Esophagus squamous epithelium (tissue), 4 donors: ENCODE data around the gene NPSR1.

Experiments
- POLR2A ChIP-seq, 4 donors: fragments of 450-650 bp; IDR thresholded peaks; one replicate each; pipeline ENCODE4 v1.6.1; 2017; ENCODE audit warnings: antibody characterized with exemption in 4 of 4, mild to moderate bottlenecking in 4 of 4, moderate library complexity in 3 of 4
- TF ChIP-seq, protein P1 (sequence below), 6 experiments: fragments of 450-650 bp in 4 of 6; fragments of 200-600 bp in 2 of 6; sonication (generic) in 2 of 6; IDR thresholded peaks; one replicate each; pipeline ENCODE4 v1.5.1; 2016 to 2019; ENCODE audit warnings: antibody characterized with exemption in 6 of 6, mild to moderate bottlenecking in 4 of 6, moderate library complexity in 4 of 6

DNA sequence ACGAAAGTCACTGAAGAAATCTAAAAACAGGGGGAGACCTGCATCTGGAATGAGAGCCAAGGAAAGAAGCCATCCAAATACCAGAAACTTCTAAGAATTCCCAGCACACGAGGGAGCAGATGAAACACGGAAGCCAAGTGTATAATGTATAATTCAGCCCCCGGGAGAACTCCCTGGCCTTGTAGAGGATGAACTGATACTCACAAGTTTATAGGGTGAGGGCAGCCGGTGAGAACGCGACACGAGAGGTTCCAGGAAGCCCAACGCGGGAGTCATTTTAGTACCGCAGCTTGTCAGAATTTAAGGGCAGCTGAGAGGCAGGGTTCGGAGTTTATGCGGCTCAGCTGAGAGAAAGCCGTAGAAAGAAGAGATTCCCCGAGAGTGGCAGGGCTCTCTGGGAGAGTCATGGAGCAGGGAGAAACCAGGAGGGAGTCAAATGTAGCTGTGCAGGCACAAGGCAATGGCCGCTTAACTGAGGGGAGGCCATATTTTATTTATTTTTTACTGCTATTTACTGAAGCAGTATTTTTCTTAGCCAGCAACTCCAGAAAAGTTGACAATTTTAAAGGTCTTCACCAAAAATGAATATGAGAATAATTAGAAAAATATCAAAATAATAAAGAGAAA lies 164.0 kb downstream of the NPSR1 start:
- TF ChIP-seq, protein P1, sequence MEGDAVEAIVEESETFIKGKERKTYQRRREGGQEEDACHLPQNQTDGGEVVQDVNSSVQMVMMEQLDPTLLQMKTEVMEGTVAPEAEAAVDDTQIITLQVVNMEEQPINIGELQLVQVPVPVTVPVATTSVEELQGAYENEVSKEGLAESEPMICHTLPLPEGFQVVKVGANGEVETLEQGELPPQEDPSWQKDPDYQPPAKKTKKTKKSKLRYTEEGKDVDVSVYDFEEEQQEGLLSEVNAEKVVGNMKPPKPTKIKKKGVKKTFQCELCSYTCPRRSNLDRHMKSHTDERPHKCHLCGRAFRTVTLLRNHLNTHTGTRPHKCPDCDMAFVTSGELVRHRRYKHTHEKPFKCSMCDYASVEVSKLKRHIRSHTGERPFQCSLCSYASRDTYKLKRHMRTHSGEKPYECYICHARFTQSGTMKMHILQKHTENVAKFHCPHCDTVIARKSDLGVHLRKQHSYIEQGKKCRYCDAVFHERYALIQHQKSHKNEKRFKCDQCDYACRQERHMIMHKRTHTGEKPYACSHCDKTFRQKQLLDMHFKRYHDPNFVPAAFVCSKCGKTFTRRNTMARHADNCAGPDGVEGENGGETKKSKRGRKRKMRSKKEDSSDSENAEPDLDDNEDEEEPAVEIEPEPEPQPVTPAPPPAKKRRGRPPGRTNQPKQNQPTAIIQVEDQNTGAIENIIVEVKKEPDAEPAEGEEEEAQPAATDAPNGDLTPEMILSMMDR (IDR thresholded peaks at IDR 0.05): no peak
- TF ChIP-seq POLR2A (IDR thresholded peaks at IDR 0.05): no peak
